ENCODE results near the gene ITGA7.

ITGA7 gene

GRCh38 chr12:55685671-55686070 is 22.0 kb downstream of the ITGA7 start:
- peaks cover 7% of the 10 kb centered on the region for H3K4me1 ChIP-seq
- H3K36me3 ChIP-seq (ENCODE audit: control insufficient read depth, insufficient read depth, low read length) = no peaks in the 10 kb centered on the region
- no peaks in the 10 kb centered on the region for H3K9me3 ChIP-seq (ENCODE audit: control insufficient read depth, low read length)
- no peaks in the 10 kb centered on the region for H3K79me2 ChIP-seq
- no peak overlapping the region for H3K9ac ChIP-seq
- no peaks in the 10 kb centered on the region for H3K27me3 ChIP-seq (ENCODE audit: control insufficient read depth, insufficient read depth, low read length)
- H3K27ac ChIP-seq = no peak overlapping the region
- H2AFZ ChIP-seq = no peak overlapping the region
- TF ChIP-seq, protein P1, sequence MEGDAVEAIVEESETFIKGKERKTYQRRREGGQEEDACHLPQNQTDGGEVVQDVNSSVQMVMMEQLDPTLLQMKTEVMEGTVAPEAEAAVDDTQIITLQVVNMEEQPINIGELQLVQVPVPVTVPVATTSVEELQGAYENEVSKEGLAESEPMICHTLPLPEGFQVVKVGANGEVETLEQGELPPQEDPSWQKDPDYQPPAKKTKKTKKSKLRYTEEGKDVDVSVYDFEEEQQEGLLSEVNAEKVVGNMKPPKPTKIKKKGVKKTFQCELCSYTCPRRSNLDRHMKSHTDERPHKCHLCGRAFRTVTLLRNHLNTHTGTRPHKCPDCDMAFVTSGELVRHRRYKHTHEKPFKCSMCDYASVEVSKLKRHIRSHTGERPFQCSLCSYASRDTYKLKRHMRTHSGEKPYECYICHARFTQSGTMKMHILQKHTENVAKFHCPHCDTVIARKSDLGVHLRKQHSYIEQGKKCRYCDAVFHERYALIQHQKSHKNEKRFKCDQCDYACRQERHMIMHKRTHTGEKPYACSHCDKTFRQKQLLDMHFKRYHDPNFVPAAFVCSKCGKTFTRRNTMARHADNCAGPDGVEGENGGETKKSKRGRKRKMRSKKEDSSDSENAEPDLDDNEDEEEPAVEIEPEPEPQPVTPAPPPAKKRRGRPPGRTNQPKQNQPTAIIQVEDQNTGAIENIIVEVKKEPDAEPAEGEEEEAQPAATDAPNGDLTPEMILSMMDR (IDR thresholded peaks at IDR 0.05) = no peak
- no peak overlapping the region for H3K4me3 ChIP-seq (ENCODE audit: low read depth, low read length)
- H3K4me2 ChIP-seq (ENCODE audit: low read length) = no peak overlapping the region

DNA sequence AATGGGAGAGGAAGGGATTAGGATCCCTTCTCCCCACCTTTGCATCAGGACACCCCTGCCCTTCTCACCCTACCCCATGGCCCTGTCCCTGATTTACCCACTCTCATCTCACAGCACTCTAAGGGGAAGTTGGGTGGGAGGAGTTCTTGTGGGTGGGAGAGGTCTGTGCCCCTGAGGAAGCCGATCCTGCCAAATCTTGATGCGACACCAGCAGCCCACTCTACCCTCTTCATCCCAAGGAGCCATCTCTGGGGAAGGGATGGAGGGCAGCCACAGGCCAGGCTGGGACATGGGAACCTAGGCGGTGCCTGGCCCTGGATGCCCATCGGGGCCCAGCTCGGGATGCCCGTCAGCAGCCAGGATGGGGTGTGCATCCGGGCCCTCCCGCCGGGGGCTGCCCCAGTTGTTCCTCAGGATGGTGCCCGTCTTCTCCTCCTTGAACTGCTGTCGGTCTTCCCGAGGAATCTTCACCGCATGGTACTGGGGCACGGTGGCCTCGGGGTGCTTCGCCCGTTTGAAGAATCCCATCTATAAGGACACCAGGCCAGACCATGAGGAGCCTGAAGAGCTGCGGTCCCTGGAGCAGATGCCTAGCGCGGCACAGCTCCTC is 22.8 kb downstream of the ITGA7 start:
- no peak overlapping the region for H3K9ac ChIP-seq

GRCh38 chr12:55683676-55684075 is 24.0 kb downstream of the ITGA7 start:
- no peak overlapping the region for H3K27ac ChIP-seq
- H3K9ac ChIP-seq = no peak overlapping the region
- no peaks in the 10 kb centered on the region for H3K9me3 ChIP-seq (ENCODE audit: control insufficient read depth, low read length)
- H3K4me1 ChIP-seq = peaks cover 7% of the 10 kb centered on the region
- H3K4me3 ChIP-seq (ENCODE audit: low read depth, low read length) = no peak overlapping the region
- no peak overlapping the region for H2AFZ ChIP-seq
- no peaks in the 10 kb centered on the region for H3K27me3 ChIP-seq (ENCODE audit: control insufficient read depth, insufficient read depth, low read length)
- H3K4me2 ChIP-seq (ENCODE audit: low read length) = no peak overlapping the region
- H3K36me3 ChIP-seq (ENCODE audit: control insufficient read depth, insufficient read depth, low read length) = no peaks in the 10 kb centered on the region
- no peaks in the 10 kb centered on the region for H3K79me2 ChIP-seq
- TF ChIP-seq, protein P1 (IDR thresholded peaks at IDR 0.05) = no peak

More for the DNA sequence above, 22.8 kb downstream of the ITGA7 start:
- H3K4me2 ChIP-seq (ENCODE audit: low read length) = no peak overlapping the region
- H3K4me3 ChIP-seq (ENCODE audit: low read depth, low read length) = no peak overlapping the region
- no peak overlapping the region for H2AFZ ChIP-seq
- H3K4me1 ChIP-seq = peaks cover 7% of the 10 kb centered on the region
- no peaks in the 10 kb centered on the region for H3K9me3 ChIP-seq (ENCODE audit: control insufficient read depth, low read length)
- no peaks in the 10 kb centered on the region for H3K27me3 ChIP-seq (ENCODE audit: control insufficient read depth, insufficient read depth, low read length)
- no peaks in the 10 kb centered on the region for H3K79me2 ChIP-seq
- no peaks in the 10 kb centered on the region for H3K36me3 ChIP-seq (ENCODE audit: control insufficient read depth, insufficient read depth, low read length)
- no peak overlapping the region for H3K27ac ChIP-seq
- TF ChIP-seq, protein P1 (IDR thresholded peaks at IDR 0.05) = no peak

GRCh38 chr12:55682087-55682796 is 25.5 kb downstream of the ITGA7 start:
- H2AFZ ChIP-seq = peak overlapping the region; percentile 83
- H3K9me3 ChIP-seq (ENCODE audit: control insufficient read depth, low read length) = no peaks in the 10 kb centered on the region
- TF ChIP-seq, protein P1 (IDR thresholded peaks at IDR 0.05) = no peak
- H3K36me3 ChIP-seq (ENCODE audit: control insufficient read depth, insufficient read depth, low read length) = no peaks in the 10 kb centered on the region
- no peak overlapping the region for H3K27ac ChIP-seq
- no peaks in the 10 kb centered on the region for H3K79me2 ChIP-seq
- peaks cover 7% of the 10 kb centered on the region for H3K4me1 ChIP-seq
- H3K27me3 ChIP-seq (ENCODE audit: control insufficient read depth, insufficient read depth, low read length) = no peaks in the 10 kb centered on the region
- H3K9ac ChIP-seq = no peak overlapping the region
- no peak overlapping the region for H3K4me3 ChIP-seq (ENCODE audit: low read depth, low read length)
- H3K4me2 ChIP-seq (ENCODE audit: low read length) = peak overlapping the region; percentile 18
